D721Med (cell line): Measurements from ENCODE around the gene AP4E1.

Source experiments
- DNase-seq: peaks from one replicate; pipeline ENCODE4 v3.0.0; 2011; ENCODE audit warnings: low spot score; ENCODE audit not compliant: insufficient read length
- FAIRE-seq: peaks from 2 replicates; lab custom pipeline; 2011; peaks lifted over from hg19 to GRCh38; lab: Jason Lieb, UNC
- TF ChIP-seq, protein P1 (sequence below): IDR thresholded peaks from 2 replicates; pipeline ENCODE4 v1.5.1; 2012; ENCODE audit warnings: mild to moderate bottlenecking, control low read depth; ENCODE audit not compliant: insufficient read depth; ENCODE audit errors: missing control alignments

AP4E1 gene

DNA sequence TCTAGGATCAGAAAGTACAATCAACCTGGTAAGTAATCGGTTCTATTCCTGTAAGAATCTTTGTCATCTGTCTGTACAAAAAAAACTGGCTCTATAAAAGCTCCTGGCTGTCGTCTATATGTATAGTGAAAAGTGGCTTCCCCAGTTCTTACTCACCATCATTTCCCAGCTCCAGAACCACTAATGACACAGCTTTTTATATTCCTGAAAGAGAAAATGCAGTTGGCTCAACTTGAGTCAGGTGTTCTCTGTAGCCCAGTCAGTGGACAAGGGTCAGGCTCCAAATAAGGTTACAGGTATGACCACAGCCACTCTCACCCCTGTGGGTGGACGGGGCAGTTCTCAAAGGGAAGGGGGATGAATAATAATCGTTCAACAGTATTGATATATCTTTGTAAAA is 85.1 kb downstream of the AP4E1 start:
- no peak for DNase-seq
- TF ChIP-seq, protein P1, sequence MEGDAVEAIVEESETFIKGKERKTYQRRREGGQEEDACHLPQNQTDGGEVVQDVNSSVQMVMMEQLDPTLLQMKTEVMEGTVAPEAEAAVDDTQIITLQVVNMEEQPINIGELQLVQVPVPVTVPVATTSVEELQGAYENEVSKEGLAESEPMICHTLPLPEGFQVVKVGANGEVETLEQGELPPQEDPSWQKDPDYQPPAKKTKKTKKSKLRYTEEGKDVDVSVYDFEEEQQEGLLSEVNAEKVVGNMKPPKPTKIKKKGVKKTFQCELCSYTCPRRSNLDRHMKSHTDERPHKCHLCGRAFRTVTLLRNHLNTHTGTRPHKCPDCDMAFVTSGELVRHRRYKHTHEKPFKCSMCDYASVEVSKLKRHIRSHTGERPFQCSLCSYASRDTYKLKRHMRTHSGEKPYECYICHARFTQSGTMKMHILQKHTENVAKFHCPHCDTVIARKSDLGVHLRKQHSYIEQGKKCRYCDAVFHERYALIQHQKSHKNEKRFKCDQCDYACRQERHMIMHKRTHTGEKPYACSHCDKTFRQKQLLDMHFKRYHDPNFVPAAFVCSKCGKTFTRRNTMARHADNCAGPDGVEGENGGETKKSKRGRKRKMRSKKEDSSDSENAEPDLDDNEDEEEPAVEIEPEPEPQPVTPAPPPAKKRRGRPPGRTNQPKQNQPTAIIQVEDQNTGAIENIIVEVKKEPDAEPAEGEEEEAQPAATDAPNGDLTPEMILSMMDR, result no peak
- no peak for FAIRE-seq

DNA sequence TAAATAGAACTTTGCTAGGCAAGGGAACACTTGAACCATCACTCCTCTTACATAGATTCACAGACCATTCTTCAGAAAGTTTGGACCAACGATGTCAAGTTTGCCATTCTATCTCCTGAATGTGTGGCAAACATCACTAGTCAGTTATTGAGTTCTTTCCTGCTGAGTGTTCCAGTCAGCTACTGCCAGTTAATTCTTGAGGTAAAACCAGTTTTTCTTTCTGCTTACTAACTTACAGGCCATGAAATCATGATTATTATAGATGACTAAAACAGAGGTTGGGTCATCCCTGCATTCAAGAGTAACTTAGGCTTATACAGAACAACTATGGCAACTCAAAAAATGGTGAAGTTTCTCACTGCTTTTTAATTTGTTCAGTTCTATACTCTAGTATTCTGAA is 88.2 kb downstream of the AP4E1 start:
- FAIRE-seq (no peak), DNase-seq (no peak)
- TF ChIP-seq, protein P1, result no peak

DNA sequence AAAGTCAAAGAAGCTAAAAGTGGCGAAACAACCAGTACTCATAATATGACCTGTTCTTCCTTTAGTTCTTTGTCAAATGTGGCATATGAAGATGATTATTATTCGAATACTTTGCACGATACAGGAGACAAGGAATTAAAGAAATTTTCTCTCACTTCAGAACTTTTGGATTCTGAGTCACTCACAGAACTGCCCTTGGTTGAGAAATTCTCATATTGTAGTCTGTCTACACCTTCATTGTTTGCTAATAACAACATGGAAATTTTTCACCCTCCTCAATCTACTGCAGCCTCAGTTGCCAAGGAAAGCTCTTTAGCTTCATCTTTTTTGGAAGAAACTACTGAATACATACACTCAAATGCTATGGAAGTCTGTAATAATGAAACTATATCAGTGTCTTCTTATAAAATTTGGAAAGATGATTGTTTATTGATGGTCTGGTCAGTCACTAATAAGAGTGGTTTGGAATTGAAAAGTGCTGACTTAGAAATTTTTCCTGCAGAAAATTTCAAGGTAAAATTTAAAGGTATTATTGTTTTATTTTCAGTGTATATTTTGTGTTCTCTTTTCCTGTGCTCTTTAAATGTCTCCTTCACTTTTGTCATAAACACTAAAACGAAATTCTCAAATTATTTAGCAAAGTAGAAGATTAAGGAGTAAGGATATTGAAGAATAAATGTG is 89.0 kb downstream of the AP4E1 start:
- DNase-seq (no peak), FAIRE-seq (no peak)
- TF ChIP-seq, protein P1, result no peak

DNA sequence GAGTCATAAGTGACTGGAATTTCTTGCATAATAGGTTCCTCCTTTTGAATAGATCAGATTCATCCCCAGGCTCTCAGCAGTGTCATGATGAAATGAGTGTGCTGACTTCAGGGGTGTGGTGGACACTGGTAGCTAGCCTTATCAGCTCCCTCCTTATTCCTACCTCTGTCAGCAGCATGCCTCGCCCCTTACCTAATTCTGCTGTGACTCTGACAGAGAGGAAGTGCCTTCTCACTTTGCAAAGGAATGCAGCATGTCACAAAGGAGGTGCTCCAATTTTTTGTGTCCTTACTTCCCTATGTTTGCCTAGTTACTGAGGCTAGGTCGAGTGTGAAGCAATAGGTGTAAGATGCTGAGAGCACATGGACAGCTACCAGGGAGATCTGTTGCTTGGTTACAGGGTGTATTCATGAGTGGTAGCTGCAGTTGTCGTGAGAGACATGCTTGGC is 95.6 kb downstream of the AP4E1 start:
- DNase-seq (no peak), FAIRE-seq (no peak)
- TF ChIP-seq, protein P1, result no peak

DNA sequence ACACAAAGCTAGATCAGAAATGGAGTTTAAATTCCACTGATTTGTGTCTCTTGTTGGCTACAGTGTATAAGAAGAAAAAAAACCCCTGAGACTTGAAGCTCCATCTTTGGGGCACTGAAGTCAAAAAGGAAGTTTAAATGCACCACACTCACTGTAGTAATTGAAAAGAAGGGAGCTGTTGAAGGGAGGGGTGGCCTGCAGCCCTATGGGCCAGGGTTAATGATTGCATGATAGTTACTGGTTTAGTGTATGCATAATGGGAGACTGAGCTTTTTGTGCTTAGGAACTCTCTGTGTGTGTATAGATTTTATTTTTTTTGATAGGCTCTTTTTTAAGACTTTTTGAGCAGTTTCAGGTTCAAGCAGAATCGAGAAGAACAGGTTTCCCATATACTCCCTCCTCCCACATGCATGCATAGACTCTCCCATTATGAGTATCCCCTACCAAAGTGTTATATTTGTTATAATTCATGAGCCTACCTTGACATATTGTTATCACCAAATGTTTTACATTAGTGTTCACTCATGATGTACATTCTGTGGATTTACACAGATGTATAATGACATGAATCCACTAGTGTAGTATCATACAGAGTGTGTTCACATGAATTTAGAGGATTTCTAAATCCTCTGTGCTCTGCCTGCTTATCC is 98.0 kb downstream of the AP4E1 start:
- TF ChIP-seq, protein P1, result no peak
- no peak for DNase-seq
- no peak for FAIRE-seq

DNA sequence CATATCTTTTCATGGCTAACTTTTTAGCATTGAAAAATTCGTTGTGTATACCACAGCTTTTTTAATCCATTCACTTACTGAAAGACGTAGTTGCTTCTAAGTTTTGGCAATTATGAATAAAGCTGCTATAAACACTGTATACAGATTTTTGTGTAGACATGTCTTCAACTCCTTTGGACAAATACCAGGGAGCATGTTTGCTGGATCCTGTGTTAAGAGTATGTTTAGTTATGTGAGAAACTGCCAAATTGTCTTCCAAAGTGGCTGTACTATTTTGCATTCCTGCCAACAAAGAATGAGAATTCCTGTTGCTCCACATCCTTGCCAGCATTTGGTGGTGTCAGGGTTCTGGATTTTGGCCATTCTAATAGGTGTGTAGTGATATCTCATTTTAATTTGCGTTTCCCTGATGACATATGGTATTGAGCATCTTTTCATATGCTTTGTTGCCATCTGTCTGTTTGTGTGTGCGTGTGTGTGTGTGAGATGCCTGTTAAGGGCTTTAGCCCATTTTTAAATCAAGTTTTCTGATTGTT is 98.7 kb downstream of the AP4E1 start:
- TF ChIP-seq, protein P1, result no peak
- DNase-seq (no peak), FAIRE-seq (no peak)

DNA sequence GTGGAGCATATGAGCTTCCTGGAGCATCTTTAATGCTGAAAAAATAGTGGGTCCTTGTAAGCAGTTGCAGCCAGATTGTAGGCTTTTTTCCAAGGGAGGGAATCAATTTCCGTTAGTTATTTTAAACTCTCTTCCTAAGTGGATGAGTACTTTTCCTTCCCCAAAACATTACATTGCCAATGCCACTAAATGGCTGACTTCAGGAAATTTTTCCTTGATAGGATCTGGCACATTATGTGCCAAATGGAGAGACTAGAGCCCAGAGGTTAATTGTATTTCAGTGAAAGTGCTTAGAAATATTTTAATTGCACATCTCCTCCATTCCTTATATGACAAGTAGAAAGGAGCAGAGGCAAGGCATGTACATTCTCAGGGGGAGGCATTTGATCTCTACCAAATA is 102.7 kb downstream of the AP4E1 start:
- FAIRE-seq (no peak), DNase-seq (no peak)
- TF ChIP-seq, protein P1, result no peak
